K562 (cell line): ENCODE measurements around the gene TP53TG5. TPM values are rescaled to one million over a fixed set of nuclear protein-coding genes. Genes with fewer than 3 reads are reported as not detected.

ENCODE experiments used
- BCOR ChIP-seq: fragments of 450-650 bp; IDR thresholded peaks from 2 replicates; pipeline ENCODE4 v1.6.1; 2016
- BHLHE40 ChIP-seq: IDR thresholded peaks from 2 replicates; pipeline ENCODE4 v1.6.1; 2011; ENCODE audit warnings: low read length, improper control_type of control experiment
- CCAR2 ChIP-seq: fragments of 200-400 bp; formaldehyde crosslinking; IDR thresholded peaks from 2 replicates; pipeline ENCODE4 v1.6.1; 2017; ENCODE audit warnings: mild to moderate bottlenecking, low read depth, low read length
- FOXK2 ChIP-seq, 2 experiments: fragments of 450-650 bp; IDR thresholded peaks in 1 of 2; conservative IDR thresholded peaks in 1 of 2; 2 replicates each; pipeline ENCODE4 v1.6.1; 2016; ENCODE audit warnings: low read depth in 2 of 2, mild to moderate bottlenecking in 1 of 2
- GATAD2B ChIP-seq: fragments of 450-650 bp; IDR thresholded peaks from 2 replicates; pipeline ENCODE4 v1.6.1; 2017; ENCODE audit warnings: mild to moderate bottlenecking, borderline replicate concordance
- GTF2E2 ChIP-seq: fragments of 200-800 bp; sonication (Bioruptor generic); IDR thresholded peaks from 2 replicates; pipeline ENCODE4 v1.6.1; 2016; ENCODE audit warnings: missing genetic modification characterization, missing compliant biosample characterization
- HNRNPH1 ChIP-seq: fragments of 200-400 bp; formaldehyde crosslinking; optimal IDR thresholded peaks from 2 replicates; pipeline ENCODE3; 2017; ENCODE audit warnings: low read depth, mild to moderate bottlenecking, low read length, moderate library complexity
- MEIS2 ChIP-seq: fragments of 450-650 bp; IDR thresholded peaks from 2 replicates; pipeline ENCODE4 v1.6.1; 2014; ENCODE audit warnings: mild to moderate bottlenecking; ENCODE audit not compliant: partially characterized antibody
- MYBL2 ChIP-seq, 2 experiments: fragments of 450-650 bp in 1 of 2; sonication (generic) in 1 of 2; formaldehyde crosslinking in 1 of 2; IDR thresholded peaks; 2 replicates each; pipeline versions ENCODE4 v1.6.1 to v1.8.1; 2017 to 2022; ENCODE audit warnings: borderline replicate concordance in 1 of 2, inconsistent platforms in 1 of 2, low read depth in 1 of 2, mild to moderate bottlenecking in 1 of 2, missing genetic modification reagents in 1 of 2, moderate library complexity in 1 of 2
- PHB2 ChIP-seq: fragments of 450-650 bp; IDR thresholded peaks from 2 replicates; pipeline ENCODE4 v1.6.1; 2017; ENCODE audit warnings: low read depth
- PYGO2 ChIP-seq: fragments of 450-650 bp; IDR thresholded peaks from 2 replicates; pipeline ENCODE4 v1.6.1; 2016; ENCODE audit warnings: mild to moderate bottlenecking, missing genetic modification characterization, moderate library complexity, missing compliant biosample characterization
- RCOR1 ChIP-seq, 2 experiments: IDR thresholded peaks; 2 replicates each; pipeline ENCODE4 v1.6.1; 2012; ENCODE audit warnings: low read depth in 2 of 2, low read length in 2 of 2, borderline replicate concordance in 1 of 2, improper control_type of control experiment in 1 of 2
- RHOXF2B ChIP-seq: fragments of 250-450 bp; sonication (Bioruptor Pico); conservative IDR thresholded peaks from 2 replicates; pipeline ENCODE4 v1.5.1; 2021
- SIN3B ChIP-seq: fragments of 450-650 bp; IDR thresholded peaks from 2 replicates; pipeline ENCODE4 v1.6.1; 2017; ENCODE audit warnings: low read depth, mild to moderate bottlenecking, moderate library complexity
- TAF7 ChIP-seq: fragments of 450-650 bp; IDR thresholded peaks from 2 replicates; pipeline ENCODE4 v1.6.1; 2016; ENCODE audit warnings: missing genetic modification characterization, missing compliant biosample characterization
- TCF3 ChIP-seq: sonication (generic); formaldehyde crosslinking; IDR thresholded peaks from 2 replicates; pipeline ENCODE4 v1.4.0; 2020; ENCODE audit warnings: mild to moderate bottlenecking, missing genetic modification reagents
- TRIM24 ChIP-seq, 2 experiments: fragments of 450-650 bp; IDR thresholded peaks; 2 replicates each; pipeline ENCODE4 v1.6.1; 2016
- TRIM28 ChIP-seq: fragments of 450-650 bp; IDR thresholded peaks from 2 replicates; pipeline ENCODE4 v1.6.1; 2017
- ZBTB1 ChIP-seq: sonication (generic); formaldehyde crosslinking; IDR thresholded peaks from 2 replicates; pipeline ENCODE4 v1.8.1; 2023; ENCODE audit warnings: missing genetic modification reagents, low read depth, mild to moderate bottlenecking, borderline replicate concordance
- ZNF124 ChIP-seq: sonication (generic); formaldehyde crosslinking; IDR thresholded peaks from 2 replicates; pipeline ENCODE4 v1.8.1; 2022; ENCODE audit warnings: missing genetic modification reagents
- ZNF232 ChIP-seq: sonication (generic); formaldehyde crosslinking; IDR thresholded peaks from 2 replicates; pipeline ENCODE4 v1.8.0; 2022; ENCODE audit warnings: mild to moderate bottlenecking, missing genetic modification reagents
- ZNF384 ChIP-seq: IDR thresholded peaks from 2 replicates; pipeline ENCODE4 v1.6.1; 2012; ENCODE audit warnings: low read depth, low read length, improper control_type of control experiment
- ZNF431 ChIP-seq: sonication (generic); formaldehyde crosslinking; IDR thresholded peaks from 2 replicates; pipeline ENCODE4 v1.8.0; 2022; ENCODE audit warnings: mild to moderate bottlenecking, missing genetic modification reagents
- polyA plus RNA-seq, 8 experiments: library from polyadenylated mRNA; depleted of rRNA in 4 of 8; stranded (reverse) in 5 of 8; unstranded in 3 of 8; fragments of >200 nt; fragmentation: Nextera tagmentation in 2 of 8; fragmentation: Illumina TruSeq in 1 of 8; extraction: Ambion mirVana in 2 of 8; extraction: Trizol in 1 of 8; gene quantifications; 2 replicates each; pipeline versions ENCODE4 v1.2.1 to v1.2.3, GENCODE V29; 2011 to 2014; ENCODE audit warnings: inconsistent platforms in 1 of 8, missing spikeins in 1 of 8
- total RNA-seq, 7 experiments: library from RNA; depleted of rRNA in 6 of 7; stranded (reverse); fragments of >200 nt in 6 of 7; fragmentation: Illumina TruSeq in 2 of 7; extraction: Trizol in 2 of 7; gene quantifications; 2 replicates each; pipeline versions ENCODE4 v1.2.1 to v1.2.3, GENCODE V29; 2011 to 2021; ENCODE audit warnings: low replicate concordance in 1 of 7
- TF ChIP-seq, protein P1 (sequence below): sonication (generic); formaldehyde crosslinking; IDR thresholded peaks from 2 replicates; pipeline ENCODE4 v1.9.0; 2022; ENCODE audit warnings: mild to moderate bottlenecking, missing genetic modification reagents
- TF ChIP-seq, protein P2 (sequence below): fragments of 450-650 bp; IDR thresholded peaks from 2 replicates; pipeline ENCODE4 v1.7.1; 2018; ENCODE audit warnings: mild to moderate bottlenecking, low read depth; ENCODE audit not compliant: partially characterized antibody
- TF ChIP-seq, protein P3 (sequence below): fragments of 450-650 bp; formaldehyde crosslinking; IDR thresholded peaks from 2 replicates; pipeline ENCODE4 v1.4.0; 2022; ENCODE audit warnings: missing genetic modification characterization
- TF ChIP-seq, protein P4 (sequence below): fragments of 250-450 bp; sonication (Bioruptor Pico); IDR thresholded peaks from 2 replicates; pipeline ENCODE4 v1.6.1; 2021; ENCODE audit warnings: mild to moderate bottlenecking

Gene TP53TG5
- total and polyA plus RNA-seq, 9 of the 15 experiments (the other 6 are each of a cell fraction or from before 2014, with no cell fraction given): 0.04 to 0.05 (median 0.04) TPM; not detected in 6

DNA sequence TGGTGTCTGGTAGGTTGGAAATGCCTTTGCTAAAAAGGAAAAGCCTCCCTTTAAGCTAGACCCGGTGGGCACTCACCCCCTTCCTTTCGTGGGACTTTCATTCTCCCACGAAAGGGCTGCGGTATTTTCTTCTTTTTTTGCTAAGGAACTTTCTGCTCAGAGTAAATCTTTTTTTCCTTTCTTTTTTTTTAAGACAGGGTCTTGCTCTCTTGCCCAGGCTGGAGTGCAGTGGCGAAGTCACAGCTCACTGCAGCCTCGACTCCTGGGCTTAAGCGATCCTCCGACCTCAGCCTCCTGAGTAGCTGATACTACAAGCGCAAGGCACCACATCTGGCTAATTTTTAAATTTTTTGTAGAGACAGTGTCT lies 4.0 kb downstream of the TP53TG5 start (continued):
- TF ChIP-seq GTF2E2 (no peak), RHOXF2B (CRISPR knock-in tag) (no peak), ZNF384 (0 out of 2 replicates have a peak, but pooled peaks have one; percentile 31), RCOR1 (IDR thresholded peaks at IDR 0.05; ENCODE audit: borderline replicate concordance in 1 of 2, low read depth in 2 of 2, low read length in 2 of 2) (no peak), BCOR (peak; percentile 62; the same call in 1 of the 2 replicates), MYBL2 (IDR thresholded peaks at IDR 0.05; ENCODE audit: low read depth) (no peak), MYBL2 (CRISPR knock-in tag; IDR thresholded peaks at IDR 0.05; ENCODE audit: borderline replicate concordance) (no peak), SIN3B (no peak), ZNF124 (CRISPR knock-in tag) (no peak), PYGO2 (tag) (no peak), ZNF431 (CRISPR knock-in tag) (no peak), GATAD2B (no peak), BHLHE40 (no peak), CCAR2 (no peak), PHB2 (no peak), TRIM24 (IDR thresholded peaks at IDR 0.05) (no peak), ZNF232 (CRISPR knock-in tag) (no peak), TRIM28 (0 out of 2 replicates have a peak, but pooled peaks have one; percentile 5), MEIS2 (no peak), FOXK2 (conservative IDR thresholded peaks at IDR 0.05 in 1 of 2, IDR thresholded peaks at IDR 0.05 in 1 of 2; ENCODE audit: low read depth in 2 of 2) (no peak), TCF3 (CRISPR knock-in tag) (no peak), HNRNPH1 (no peak), TAF7 (tag) (no peak), ZBTB1 (CRISPR knock-in tag) (0 out of 2 replicates have a peak, but pooled peaks have one; percentile 47)
- TF ChIP-seq, protein P1, sequence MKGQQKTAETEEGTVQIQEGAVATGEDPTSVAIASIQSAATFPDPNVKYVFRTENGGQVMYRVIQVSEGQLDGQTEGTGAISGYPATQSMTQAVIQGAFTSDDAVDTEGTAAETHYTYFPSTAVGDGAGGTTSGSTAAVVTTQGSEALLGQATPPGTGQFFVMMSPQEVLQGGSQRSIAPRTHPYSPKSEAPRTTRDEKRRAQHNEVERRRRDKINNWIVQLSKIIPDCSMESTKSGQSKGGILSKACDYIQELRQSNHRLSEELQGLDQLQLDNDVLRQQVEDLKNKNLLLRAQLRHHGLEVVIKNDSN: no peak
- TF ChIP-seq, protein P2, sequence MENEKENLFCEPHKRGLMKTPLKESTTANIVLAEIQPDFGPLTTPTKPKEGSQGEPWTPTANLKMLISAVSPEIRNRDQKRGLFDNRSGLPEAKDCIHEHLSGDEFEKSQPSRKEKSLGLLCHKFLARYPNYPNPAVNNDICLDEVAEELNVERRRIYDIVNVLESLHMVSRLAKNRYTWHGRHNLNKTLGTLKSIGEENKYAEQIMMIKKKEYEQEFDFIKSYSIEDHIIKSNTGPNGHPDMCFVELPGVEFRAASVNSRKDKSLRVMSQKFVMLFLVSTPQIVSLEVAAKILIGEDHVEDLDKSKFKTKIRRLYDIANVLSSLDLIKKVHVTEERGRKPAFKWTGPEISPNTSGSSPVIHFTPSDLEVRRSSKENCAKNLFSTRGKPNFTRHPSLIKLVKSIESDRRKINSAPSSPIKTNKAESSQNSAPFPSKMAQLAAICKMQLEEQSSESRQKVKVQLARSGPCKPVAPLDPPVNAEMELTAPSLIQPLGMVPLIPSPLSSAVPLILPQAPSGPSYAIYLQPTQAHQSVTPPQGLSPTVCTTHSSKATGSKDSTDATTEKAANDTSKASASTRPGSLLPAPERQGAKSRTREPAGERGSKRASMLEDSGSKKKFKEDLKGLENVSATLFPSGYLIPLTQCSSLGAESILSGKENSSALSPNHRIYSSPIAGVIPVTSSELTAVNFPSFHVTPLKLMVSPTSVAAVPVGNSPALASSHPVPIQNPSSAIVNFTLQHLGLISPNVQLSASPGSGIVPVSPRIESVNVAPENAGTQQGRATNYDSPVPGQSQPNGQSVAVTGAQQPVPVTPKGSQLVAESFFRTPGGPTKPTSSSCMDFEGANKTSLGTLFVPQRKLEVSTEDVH: peak; percentile 3
- TF ChIP-seq, protein P3, sequence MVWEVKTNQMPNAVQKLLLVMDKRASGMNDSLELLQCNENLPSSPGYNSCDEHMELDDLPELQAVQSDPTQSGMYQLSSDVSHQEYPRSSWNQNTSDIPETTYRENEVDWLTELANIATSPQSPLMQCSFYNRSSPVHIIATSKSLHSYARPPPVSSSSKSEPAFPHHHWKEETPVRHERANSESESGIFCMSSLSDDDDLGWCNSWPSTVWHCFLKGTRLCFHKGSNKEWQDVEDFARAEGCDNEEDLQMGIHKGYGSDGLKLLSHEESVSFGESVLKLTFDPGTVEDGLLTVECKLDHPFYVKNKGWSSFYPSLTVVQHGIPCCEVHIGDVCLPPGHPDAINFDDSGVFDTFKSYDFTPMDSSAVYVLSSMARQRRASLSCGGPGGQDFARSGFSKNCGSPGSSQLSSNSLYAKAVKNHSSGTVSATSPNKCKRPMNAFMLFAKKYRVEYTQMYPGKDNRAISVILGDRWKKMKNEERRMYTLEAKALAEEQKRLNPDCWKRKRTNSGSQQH (CRISPR knock-in tag): no peak
- TF ChIP-seq, protein P4, sequence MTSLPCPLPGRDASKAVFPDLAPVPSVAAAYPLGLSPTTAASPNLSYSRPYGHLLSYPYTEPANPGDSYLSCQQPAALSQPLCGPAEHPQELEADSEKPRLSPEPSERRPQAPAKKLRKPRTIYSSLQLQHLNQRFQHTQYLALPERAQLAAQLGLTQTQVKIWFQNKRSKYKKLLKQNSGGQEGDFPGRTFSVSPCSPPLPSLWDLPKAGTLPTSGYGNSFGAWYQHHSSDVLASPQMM (CRISPR knock-in tag): no peak
